Measurements from ENCODE around the gene SACS. TPM values are rescaled to one million over a fixed set of nuclear protein-coding genes. Genes with fewer than 3 reads are reported as not detected.

The SACS gene
- total and polyA plus RNA-seq, 2 of the 8 experiments (the other 6 are each of a cell fraction or from before 2014, with no cell fraction given) = 11.0 to 54.2 TPM

DNA sequence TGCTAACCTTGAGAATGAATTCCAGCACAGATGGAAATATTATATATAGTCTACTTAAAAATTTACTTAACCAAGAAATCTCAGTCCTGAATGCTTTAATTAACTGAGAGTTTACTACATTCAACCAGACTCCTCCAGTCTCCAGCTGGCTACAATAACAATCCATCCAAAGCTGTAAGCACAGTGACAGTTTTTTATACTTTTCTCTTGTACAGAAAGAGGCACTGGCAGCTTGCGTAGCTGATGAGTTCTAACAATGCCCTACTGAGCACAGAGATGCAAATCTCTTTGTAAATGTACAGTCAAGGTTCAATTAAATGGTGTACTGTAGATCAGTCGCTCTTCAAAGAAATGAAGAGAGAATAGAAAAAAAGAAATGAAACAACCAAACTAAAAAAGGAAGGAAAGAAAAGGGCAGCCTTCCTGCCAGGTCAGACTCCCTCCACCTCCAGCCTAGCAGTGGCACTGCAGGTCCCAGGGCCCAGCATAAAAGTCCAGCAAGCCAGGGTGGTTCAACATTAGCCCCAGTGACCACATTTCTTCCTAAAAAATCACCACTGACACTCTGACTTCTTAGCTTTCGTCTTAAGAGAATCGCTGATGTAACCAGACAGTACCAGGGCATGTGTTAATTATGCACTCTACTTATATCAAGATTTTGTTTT, 88.4 kb downstream of the SACS start (continued):
- no peak for TF ChIP-seq CHD7 (IDR thresholded peaks at IDR 0.05; ENCODE audit: insufficient replicate concordance, low read length)
- TF ChIP-seq SAP30 (IDR thresholded peaks at IDR 0.05; ENCODE audit: insufficient read depth, insufficient replicate concordance, low read length) = no peak
- no peak for TF ChIP-seq CREB1 (IDR thresholded peaks at IDR 0.05)
- TF ChIP-seq RFX5 (IDR thresholded peaks at IDR 0.05; ENCODE audit: borderline replicate concordance, low read depth, low read length) = no peak
- no peak for TF ChIP-seq BACH1 (IDR thresholded peaks at IDR 0.05; ENCODE audit: low read length)
- TF ChIP-seq ZNF274 (IDR thresholded peaks at IDR 0.05; ENCODE audit: borderline replicate concordance, extremely low read depth, low read length) = no peak
- TF ChIP-seq CBX8 (IDR thresholded peaks at IDR 0.05; ENCODE audit: borderline replicate concordance, low read depth, low read length) = no peak
- TF ChIP-seq GTF2F1 (IDR thresholded peaks at IDR 0.05; ENCODE audit: borderline replicate concordance, low read depth, low read length) = no peak
- no peak for TF ChIP-seq YY1 (IDR thresholded peaks at IDR 0.05; ENCODE audit: low read depth, low read length)

All from H1 (cell line).